NCI-H2227 (cell line): ENCODE results near the gene CETP.

Source experiments
- DNase-seq: peaks from one replicate; lab custom pipeline; 2025; ENCODE audit not compliant: unreplicated experiment; lab: John Stamatoyannopoulos, UW

Gene CETP

DNA sequence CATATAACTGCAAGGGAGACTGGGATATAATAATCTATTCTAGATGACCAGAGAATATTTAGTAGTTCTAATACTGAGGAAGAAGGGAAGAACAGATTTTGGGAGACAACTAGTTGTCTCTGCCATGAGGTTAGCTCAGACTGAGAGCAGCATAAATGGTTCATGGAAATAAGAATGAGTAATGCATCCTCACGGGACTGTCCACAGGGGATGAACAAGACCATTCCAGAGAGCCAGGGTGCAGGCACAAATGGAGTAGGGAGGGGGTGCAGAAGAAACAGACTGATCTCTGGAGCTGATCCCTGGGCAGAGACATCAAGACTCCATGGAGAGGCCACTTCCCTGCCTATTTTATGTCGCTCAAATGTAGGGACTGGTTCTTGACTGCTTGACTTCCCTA is 58.0 kb downstream of the CETP start:
- DNase-seq: no peak

DNA sequence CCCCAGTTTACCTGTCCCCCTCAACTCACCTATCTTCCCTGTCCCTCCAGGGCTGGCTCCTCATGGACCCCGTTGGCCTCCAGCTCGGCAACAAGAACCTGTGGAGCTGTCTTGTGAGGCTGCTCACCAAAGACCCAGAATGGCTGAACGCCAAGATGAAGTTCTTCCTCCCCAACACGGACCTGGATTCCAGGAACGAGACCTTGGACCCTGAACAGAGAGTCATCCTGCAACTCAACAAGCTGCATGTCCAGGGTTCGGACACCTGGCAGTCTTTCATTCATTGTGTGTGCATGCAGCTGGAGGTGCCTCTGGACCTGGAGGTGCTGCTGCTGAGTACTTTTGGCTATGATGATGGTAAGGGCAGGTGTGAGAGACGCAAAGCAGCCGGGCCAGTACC is 58.9 kb downstream of the CETP start:
- no peak for DNase-seq

DNA sequence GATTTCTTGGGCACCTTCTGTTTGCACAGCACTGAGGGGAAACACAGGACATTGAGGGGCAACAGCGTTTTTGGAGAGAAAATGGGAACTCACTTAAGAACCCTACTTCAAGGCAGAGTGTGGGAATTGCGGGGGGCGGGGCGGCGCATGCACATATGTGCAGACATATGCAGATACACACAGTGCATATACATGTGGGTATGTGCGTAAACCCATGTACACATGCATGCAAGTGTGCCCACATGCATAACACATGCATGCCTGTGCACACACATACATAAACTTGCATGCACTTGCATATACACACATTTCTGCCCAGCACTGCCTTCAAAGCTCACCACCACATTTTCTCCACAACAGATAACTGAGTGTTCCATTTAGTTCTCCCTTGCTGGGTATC is 60.0 kb downstream of the CETP start:
- no peak for DNase-seq

DNA sequence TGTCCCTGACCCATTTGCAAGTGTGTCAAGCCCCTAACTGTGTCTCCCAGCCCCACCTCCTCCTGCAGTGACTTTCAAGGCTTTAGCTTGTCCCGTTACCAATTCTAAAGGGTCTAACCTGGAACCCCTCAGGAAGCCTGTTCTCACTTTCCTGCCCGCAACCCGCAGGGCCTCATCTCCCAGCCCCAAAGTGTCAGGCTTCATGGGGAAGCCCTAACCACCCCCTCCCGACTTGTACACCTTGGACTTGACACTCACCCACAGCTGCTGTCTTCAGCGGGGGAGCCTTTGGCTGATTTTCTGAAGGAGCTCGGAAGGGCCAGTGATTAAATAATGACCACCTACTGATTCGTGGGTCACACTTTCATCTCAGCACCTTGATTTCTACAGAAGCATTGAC is 60.7 kb downstream of the CETP start:
- DNase-seq: no peak

DNA sequence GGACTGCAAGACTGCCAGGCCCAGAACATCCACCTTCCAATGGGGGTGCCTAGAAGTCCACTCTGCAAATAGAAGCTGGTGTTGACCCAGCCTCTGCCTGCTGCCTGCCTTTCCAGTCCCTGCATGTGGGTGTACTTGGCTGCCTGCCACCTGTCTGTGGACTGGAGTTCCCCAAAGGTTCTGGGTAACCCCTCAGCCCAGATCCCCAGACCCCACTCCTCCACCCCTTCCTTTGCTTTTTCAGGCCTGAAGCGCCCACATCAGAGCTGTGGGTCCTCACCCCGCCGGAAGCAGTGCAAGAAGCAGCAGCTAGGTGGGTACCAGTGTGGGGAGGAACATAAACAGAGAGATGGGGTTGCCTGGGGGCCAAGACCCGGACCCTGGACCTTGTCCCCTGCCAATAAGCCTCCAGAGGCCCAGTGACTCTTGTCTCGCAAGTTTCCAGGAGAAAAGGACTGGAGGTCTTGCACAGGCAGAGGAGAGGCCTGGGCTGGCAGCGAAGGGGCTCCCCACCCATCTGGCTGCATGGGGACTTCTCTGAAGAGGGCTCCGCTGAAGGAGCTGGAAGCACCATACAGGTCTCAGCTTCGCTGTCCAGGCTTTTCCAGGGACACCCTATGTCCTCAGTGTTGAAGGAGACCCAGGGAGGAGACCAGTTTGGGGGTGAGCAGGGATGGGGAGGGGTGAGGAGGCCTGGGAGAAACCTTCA is 61.9 kb downstream of the CETP start:
- DNase-seq: no peak

DNA sequence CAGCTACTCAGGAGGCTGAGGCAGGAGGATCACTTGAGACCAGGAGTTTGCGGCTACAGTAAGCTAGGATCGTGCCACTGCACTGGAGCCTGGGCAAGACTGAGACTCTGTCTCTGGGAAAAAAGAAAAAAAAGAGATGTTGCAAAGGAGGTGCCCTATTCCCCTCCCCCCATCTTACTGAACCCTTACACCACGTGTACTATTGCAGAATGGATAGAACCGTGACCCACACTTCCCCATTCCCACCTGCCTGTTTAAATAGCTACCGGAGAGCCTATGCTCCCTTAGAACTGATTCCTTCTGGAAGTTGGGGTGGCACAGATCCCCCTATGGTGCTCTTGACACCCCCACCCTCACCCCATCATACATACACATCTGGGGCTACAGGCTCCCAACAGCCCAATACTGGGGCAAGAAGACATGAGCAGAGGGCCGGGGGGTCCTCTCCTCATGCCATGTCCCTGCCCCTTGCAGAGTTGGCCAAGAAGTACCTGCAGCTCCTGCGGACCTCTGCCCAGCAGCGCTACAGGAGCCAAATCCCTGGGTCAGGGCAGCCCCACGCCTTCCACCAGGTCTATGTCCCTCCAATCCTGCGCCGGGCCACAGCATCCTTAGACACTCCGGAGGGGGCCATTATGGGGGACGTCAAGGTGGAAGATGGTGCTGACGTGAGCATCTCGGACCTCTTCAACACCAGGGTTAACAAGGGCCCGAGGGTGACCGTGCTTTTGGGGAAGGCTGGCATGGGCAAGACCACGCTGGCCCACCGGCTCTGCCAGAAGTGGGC is 63.3 kb downstream of the CETP start:
- no peak for DNase-seq

DNA sequence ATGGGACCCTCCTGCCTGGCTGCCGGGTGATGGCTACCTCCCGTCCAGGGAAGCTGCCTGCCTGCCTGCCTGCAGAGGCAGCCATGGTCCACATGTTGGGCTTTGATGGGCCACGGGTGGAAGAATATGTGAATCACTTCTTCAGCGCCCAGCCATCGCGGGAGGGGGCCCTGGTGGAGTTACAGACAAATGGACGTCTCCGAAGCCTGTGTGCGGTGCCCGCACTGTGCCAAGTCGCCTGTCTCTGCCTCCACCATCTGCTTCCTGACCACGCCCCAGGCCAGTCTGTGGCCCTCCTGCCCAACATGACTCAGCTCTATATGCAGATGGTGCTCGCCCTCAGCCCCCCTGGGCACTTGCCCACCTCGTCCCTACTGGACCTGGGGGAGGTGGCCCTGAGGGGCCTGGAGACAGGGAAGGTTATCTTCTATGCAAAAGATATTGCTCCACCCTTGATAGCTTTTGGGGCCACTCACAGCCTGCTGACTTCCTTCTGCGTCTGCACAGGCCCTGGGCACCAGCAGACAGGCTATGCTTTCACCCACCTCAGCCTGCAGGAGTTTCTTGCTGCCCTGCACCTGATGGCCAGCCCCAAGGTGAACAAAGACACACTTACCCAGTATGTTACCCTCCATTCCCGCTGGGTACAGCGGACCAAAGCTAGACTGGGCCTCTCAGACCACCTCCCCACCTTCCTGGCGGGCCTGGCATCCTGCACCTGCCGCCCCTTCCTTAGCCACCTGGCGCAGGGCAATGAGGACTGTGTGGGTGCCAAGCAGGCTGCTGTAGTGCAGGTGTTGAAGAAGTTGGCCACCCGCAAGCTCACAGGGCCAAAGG is 64.4 kb downstream of the CETP start:
- no peak for DNase-seq

DNA sequence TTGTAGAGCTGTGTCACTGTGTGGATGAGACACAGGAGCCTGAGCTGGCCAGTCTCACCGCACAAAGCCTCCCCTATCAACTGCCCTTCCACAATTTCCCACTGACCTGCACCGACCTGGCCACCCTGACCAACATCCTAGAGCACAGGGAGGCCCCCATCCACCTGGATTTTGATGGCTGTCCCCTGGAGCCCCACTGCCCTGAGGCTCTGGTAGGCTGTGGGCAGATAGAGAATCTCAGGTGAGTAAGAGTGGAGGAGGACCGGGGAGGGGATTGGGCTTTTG is 65.0 kb downstream of the CETP start:
- no peak for DNase-seq

DNA sequence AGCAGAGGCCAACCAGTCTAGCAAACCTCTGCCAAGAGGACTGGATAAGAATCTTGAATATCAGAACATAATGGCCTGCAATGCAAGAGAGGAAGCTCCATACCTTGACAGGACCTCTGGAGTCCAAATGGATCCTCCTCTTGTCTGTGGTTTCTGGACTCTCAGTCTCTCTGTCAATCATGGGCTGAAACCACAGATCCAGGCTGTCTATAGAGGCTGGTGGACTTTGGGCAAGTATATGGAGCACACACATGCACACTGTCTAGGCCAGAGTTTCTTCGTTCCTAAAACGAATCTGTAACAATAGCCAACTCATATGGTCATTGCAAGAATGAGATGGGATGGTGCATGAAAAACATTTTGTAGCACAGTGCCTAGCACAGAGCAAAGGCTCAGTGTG is 65.3 kb downstream of the CETP start:
- no peak for DNase-seq

DNA sequence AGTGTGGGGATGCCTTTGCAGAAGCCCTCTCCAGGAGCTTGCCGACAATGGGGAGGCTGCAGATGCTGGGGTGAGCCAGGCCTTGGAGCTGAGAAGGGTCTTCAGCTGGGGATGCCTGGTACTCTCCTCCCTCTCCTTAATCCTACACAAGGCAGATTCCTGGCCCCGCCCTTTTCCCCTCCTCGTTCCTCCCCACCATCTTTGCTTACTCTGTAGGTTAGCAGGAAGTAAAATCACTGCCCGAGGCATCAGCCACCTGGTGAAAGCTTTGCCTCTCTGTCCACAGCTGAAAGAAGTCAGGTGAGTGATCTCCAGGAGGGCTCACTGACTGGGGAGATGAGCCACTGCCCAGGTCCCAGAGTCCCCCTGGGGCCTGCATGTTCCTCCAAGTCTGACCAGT is 66.3 kb downstream of the CETP start:
- DNase-seq: no peak

DNA sequence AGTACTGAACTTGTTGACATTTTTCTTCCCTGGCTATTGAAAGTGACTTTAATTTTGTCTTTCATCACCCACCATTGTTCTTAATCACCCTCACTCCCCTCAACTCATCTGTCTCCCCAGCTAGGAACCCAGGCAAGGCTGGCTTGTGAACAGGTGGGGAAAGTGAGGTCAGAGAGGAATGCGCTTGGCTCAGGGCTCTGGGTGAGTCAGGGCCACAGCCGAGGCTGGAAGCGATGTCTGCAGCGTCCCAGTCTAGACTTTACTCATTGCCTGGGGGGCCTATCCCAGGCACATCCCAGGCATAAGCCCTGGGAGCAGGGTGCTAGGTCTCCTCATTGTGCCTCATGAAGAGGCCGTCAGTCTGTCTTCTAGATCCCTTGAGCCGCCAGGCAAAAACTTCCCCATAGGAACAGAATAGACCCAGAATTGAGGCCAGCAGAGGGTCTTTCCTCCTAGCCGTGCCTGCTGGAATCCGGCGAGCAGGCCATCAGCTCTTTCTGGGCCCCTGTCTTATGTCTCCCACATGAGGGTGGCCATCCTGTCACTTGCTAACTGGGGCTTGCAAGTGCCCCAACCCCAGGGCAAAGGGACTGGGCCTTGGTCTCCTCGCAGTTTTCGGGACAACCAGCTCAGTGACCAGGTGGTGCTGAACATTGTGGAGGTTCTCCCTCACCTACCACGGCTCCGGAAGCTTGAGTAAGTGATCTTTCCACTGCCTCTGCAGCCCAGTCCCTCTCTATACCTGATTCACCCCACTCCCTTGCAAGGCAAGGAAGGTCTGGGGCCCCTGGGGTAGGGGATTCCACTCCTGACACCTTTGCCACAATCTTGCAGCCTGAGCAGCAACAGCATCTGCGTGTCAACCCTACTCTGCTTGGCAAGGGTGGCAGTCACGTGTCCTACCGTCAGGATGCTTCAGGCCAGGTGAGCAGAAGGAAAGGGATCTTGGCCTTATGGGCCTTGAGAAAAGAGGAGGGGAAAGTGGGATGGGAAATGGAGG is 67.7 kb downstream of the CETP start:
- no peak for DNase-seq

DNA sequence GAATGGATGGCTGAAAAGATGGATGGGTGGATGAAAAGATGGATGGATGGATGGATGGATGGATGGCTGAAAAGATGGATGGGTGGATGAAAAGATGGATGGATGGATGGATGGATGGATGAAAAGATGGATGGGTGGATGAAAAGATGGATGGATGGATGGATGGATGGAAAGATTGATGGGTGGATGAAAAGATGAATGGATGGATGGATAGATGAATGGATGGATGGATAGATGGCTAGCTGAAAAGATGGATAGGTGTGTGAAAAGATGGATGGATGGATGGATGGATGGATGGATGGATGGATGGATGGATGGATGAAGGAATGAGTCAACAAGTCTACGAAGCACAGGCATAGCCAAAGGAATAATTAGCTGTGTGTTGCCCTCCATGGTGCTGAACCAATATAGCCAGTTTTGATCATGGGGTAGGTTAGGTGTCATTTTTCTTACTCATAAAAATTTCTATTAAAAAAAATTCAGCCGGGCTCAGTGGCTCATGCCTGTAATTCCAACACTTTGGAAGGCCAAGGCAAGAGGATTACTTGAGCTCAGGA is 68.7 kb downstream of the CETP start:
- no peak for DNase-seq

DNA sequence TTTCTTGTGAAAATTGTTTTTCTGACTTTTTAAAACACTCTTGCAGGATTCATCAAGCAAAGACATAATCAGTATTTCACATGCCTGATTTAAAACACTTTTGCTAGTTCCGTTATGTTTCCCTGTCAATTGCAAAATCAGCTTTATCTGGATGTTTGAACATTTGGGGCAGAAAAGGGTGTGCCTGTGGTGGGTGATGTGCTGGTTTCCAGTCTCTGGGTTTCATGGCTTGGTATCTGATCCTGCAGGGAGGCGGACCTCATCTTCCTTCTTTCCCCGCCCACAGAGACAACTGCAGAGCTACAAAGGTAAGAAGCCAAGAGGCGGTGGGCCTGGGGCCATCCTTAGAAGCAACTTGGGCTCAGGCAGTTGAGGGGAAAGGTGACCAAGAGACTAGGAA is 69.4 kb downstream of the CETP start:
- DNase-seq: no peak

DNA sequence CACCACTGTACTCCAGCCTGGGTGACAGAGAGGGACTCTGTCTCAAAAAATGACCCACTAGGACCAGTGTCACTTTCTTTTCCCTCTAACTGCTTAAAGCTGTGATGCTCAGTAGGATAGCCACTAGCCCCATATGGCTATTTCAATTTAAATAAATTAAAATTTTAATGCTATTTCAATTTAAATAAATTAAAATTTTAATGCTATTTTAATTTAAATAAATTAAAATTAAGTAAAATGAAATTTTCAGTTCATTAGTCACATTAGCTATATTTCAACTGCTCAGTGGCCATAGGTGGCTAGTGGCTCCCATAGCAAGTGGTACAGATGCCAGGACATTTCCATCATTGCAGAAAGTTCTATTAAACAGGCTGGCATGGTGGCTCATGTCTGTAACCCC is 70.6 kb downstream of the CETP start:
- no peak for DNase-seq

DNA sequence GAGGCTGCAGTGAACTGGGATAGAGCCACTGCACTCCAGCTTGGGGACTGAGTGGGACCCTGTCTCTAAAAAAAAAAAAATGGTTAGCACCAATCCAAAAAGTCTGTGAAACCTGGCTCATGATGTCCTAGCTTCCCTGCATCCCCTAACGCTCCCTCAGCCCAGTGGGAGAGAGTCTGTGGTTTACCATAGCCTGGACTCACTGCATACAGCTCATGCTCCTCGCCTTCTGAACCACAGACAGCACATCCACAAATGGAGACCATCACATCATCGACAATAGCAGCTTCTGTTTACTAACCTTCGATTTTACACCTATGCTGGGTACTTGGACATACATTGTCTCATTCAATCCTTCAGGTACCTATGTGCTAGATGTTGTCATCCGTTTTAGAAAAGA is 71.2 kb downstream of the CETP start:
- DNase-seq: no peak
